GM12864 (cell line): ENCODE data around the gene HOXA3.

Experiments used
- DNase-seq: peaks from one replicate; pipeline ENCODE4 v3.0.0-alpha.2; 2011; ENCODE audit warnings: low read depth
- H3K4me3 ChIP-seq: 2 replicates; pipeline ENCODE4 v1.5.1; 2011; ENCODE audit warnings: mild to moderate bottlenecking, low read depth, low read length, control low read depth
- TF ChIP-seq, protein P1 (sequence below): IDR thresholded peaks from 2 replicates; pipeline ENCODE4 v1.5.1; 2011; ENCODE audit warnings: low read depth, mild to moderate bottlenecking, moderate library complexity, low read length, control low read depth, inconsistent platforms; ENCODE audit errors: missing control alignments

Gene HOXA3

DNA sequence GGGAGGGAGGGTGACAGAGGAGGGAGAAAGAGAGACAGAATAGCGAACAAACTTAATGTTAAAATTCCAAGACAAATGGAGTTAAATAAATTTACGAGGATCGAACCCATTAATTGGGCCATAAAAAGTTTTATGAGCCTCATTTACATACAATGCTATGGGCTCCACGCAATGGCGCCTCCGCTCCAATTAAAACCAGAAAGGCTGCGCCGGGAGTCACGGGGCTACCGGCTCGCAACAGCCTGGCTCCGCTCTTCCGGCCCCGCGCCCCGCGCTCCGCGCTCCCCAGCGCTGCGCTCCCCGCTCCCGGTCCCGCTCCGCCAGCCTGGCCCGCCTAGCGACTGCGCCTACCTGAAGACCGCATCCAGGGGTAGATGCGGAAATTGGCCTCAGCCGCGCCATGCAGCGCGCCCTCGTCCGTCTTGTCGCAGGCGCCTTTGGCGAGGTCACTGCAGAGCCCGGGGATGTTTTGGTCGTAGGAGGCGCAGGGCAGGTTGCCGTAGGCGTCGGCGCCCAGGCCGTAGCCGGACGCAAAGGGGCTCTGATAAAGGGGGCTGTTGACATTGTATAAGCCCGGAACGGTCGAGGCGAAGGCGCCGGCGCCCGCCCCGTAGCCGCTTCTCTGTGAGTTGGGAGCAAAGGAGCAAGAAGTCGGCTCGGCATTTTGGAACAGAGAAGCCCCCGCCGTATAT, 3.6 kb upstream of the HOXA3 start:
- DNase-seq = no peak
- TF ChIP-seq, protein P1, sequence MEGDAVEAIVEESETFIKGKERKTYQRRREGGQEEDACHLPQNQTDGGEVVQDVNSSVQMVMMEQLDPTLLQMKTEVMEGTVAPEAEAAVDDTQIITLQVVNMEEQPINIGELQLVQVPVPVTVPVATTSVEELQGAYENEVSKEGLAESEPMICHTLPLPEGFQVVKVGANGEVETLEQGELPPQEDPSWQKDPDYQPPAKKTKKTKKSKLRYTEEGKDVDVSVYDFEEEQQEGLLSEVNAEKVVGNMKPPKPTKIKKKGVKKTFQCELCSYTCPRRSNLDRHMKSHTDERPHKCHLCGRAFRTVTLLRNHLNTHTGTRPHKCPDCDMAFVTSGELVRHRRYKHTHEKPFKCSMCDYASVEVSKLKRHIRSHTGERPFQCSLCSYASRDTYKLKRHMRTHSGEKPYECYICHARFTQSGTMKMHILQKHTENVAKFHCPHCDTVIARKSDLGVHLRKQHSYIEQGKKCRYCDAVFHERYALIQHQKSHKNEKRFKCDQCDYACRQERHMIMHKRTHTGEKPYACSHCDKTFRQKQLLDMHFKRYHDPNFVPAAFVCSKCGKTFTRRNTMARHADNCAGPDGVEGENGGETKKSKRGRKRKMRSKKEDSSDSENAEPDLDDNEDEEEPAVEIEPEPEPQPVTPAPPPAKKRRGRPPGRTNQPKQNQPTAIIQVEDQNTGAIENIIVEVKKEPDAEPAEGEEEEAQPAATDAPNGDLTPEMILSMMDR = no peak
- H3K4me3 ChIP-seq = peak overlapping the region; percentile 13

DNA sequence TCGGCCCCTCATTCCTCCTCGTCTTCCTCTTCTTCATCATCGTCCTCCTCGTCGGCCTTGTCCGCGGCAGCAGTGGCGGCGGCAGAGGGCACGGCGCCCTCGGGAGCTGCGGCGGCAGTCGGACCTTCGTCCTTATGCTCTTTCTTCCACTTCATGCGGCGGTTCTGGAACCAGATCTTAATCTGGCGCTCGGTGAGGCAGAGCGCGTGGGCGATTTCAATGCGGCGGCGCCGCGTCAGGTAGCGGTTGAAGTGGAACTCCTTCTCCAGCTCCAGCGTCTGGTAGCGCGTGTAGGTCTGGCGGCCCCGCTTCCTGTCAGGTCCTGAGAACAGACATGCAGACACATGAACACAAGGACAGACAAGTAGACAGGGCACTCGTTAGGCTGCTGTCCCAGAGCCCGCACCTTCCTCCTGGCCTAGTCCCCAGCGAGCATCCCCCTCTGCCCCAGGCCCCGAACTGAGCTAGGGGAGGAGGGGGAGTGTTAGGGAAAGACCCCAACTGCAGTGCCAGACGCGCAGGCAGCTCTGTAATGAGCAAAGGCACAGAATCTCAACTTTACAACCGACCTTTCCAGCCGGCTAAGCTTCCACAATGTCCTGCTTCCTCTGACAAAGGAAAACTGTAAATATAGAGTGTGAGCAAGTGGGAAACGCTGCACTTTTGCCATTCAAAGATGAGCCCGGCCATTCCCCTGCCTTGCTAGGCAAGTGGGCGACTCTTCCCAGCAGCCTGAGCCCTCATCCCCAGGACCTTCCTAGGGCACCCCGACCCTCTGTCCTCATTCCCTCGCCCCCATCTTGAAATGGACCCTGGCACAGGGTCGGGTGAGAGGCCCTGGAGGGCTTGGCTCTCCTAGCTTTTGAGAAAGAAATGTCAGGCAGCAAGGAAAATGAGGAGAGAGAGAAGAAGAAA, 2.8 kb upstream of the HOXA3 start:
- no peak overlapping the region; the same call in 1 of the 2 replicates for H3K4me3 ChIP-seq

DNA sequence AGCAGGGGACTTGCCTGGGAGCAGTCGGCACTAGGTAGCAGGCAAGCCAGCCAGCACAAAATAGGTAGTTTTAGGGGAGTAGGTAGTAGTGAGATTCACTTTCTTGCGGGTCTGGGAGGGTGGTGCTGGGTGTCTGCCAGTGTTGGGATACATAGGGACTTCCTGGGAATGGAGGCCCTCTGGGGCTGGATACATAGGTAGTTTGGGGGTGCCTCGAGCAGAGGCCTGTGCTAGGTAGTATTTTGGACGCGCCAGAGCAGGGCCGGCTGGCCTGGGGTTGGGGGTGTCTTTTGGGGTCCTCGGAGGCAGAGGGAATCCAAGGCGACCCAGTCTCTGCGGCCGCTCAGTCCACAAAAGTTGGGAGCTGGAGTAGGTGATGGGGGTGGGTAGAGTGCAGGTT, 2.0 kb upstream of the HOXA3 start:
- no peak overlapping the region for H3K4me3 ChIP-seq
- TF ChIP-seq, protein P1 = no peak
- DNase-seq = no peak

More for the DNA sequence above, 2.8 kb upstream of the HOXA3 start:
- DNase-seq = no peak
- TF ChIP-seq, protein P1 = no peak

DNA sequence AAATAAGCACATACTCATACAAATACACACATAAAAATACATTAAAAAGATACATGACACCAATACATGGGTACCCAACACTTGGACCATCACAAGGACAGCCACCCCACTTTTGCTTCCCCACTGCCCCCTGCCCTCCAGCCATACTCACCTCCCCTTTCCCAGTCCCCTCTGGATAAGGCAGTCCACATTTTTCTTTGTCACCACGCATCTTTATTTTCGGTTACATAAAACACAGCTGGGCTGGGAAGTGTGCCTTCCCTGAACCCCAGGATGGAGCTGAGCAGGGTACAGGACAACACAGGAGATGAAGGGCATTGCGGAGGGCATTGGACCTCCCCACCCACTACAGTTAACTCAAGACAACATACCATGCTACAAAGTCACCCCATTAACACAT, 1.1 kb upstream of the HOXA3 start:
- TF ChIP-seq, protein P1 = no peak
- no peak for DNase-seq
- no peak overlapping the region for H3K4me3 ChIP-seq

DNA sequence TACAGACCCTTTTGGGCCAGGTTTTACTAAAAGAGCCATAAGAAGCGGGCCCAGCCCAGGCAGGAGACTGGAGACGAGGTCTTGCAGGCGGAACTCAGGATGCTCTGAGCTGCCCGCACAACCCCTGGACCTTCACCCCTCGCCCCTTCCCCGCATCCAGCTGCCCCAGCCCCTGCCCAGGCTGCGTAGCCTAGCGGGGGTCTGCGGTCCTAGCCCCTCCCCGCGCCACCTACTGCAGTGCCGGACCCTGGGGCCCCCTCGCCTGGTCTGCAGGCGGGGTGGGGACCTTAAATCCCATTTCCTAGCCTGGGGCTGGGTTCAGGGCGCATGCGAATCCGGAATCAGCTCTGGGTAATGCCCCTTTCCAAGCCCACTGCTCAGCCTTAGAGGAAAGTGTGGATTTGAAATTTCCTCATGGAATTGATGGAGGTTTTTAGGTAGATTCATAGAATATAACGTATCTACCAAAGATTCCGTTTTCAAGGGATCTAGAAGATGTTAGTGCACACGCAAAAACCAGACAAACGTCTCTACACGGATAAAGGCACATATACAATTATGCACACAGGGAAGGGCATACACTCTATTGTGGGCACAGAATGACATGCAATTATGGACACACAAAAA, 546 bp upstream of the HOXA3 start:
- H3K4me3 ChIP-seq = no peak overlapping the region
- no peak for DNase-seq
- TF ChIP-seq, protein P1 = no peak

DNA sequence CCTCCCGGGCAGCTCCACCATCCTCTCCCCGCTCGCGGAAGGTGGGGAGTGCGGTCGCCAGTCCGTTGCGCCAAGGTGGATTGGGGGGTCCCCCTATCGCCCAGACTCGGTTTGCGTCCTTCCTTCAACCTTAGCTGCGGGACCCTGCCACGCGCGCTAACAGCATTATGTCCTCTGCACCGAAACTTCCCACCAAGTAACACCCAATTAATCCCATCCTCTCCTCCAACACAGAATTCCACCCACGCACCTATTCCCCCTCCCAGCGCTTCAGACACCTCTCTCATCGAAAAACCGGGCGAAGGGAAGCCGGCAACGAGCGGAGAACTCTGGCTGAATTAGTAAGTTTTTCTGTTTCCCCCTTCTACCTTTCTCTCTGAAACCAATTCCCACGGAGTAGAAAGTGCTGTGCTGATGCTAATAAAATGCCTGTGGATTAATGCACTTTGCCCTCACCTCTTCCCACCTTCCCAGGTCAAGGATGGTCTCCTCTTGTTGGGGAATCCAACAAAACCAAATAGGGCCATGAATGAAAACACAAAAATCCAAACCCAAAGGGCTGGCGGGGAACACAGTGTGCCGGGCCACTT, 947 bp downstream of the HOXA3 start:
- no peak for DNase-seq
- TF ChIP-seq, protein P1 = no peak
- peak overlapping the region; percentile 1 for H3K4me3 ChIP-seq
